Fibroblast of skin of right biceps (primary cell): ENCODE measurements around the gene MGST1.
A peak's percentile ranks its signal among the peaks of the same experiment; 100 is the strongest.
"Not testable (repeated sequence)": the region's sequence is repeated elsewhere in the genome, so short reads cannot be mapped to it uniquely, and the experiment has no call there.

Experiments used
- DNase-seq: peaks from one replicate; pipeline ENCODE4 v3.0.0-alpha.2; 2013

The MGST1 gene

DNA sequence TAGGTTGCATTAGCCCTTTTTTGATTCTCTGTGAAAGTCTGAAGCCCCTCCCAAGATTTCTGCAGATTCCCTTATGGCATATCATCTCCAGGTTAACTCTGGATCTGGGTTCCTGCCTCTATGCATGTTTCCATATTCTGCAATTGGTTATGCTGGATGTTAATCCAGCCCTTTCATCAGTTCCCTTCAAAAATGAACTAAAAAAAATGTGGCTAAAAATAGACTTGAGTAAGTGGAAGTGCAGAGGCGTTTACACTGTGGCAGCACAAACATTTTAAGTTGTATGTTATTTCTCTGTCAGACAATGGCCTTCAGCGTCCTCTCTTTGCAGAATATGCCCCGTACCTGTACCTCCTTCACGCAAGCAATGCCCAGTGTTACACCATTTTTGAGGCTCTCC lies 11.4 kb downstream of the MGST1 start:
- DNase-seq: peak; percentile 23

DNA sequence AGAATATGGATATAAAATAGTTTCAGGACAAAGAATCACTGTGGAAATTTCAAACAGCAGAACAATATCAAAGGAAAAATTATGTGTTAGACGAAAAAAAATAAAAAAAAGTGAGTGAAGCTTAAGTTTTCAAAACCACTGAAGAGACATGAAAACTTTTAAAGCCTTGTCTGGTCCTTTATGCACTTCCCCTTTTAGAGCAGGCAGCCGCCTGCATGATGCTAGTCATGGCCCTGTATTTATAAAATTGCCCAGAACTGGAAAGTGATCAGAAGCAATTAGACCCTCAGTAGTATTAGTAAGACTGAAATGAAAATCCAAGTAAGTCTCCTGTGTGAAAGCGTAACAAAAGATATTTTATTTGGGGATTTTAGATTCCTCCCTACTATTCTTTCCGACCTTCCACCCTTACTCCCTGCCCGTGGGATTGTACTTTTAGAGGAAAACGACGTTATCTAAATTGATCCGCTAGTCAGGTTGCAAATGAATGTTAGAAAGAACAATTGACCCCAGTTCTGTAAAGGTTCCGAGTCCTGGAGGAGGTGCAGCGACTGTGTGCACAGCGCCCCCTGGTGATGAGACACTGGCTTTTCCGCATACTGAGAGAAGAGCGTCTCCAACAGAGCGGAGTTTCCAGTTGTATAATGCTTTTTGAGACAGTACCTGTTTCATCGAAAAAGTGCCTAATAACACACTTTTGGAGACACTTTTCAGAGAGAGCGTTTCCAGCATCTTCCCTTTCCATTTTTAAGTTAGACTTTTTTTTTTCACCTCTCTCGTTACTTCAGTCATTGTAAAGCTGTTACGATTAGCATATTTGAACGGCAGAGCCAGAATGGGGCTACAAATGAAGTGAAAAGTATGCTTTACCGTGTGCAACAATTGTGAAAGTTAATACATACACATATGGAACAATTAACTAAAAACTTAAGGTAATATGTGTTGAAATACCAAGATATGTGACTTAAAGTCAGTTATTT lies 12.4 kb downstream of the MGST1 start:
- DNase-seq: peak; percentile 47

DNA sequence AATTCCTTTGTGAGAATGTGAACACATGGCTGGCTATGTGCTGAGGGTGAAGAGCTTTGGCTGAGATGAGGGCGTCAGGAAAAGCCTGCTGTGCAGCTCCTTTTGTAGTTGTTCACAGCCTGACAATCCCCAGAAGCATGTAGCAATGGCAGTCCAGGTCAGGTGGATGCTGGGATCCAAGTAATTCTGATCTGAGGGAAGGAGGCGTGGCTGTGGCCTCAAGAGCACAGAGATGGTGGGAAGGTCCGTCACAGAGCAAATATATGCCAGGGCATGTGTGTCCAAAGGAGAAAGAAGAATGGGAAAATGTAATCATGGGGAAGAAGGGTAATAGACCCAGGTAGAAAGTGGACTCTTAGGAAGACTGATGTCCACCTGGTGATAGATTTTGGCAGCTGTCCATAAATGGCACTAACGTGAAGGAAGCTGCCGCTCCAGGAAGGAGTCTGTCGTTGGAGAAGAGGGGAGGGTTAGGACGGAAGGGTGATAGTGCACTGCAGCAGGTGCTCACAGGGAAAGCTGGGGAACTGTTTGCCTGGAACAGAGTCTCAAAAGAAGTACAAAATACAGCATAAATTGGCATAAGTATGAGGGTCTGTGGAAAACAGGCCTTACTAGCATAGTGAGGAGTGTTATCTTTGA lies 13.8 kb downstream of the MGST1 start:
- DNase-seq: no peak

DNA sequence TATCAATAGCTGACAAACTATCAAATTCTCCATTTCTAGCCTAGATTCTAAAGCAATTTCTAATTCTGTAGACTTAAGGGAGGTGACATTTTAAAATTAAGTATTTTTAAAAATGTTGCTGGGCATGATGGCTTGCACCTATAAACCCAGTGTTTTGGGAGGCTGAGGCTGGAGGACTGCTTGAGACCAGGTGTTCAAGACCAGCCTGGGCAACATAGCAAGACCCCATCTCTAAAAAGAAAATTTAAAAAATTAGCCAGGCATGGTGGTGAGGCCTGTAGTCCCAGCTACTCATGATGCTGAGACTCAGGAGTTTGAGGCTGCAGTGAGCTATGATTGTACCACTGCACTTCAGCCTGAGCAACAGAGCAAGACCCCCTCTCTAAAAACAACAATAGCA lies 15.1 kb downstream of the MGST1 start:
- DNase-seq: no peak

DNA sequence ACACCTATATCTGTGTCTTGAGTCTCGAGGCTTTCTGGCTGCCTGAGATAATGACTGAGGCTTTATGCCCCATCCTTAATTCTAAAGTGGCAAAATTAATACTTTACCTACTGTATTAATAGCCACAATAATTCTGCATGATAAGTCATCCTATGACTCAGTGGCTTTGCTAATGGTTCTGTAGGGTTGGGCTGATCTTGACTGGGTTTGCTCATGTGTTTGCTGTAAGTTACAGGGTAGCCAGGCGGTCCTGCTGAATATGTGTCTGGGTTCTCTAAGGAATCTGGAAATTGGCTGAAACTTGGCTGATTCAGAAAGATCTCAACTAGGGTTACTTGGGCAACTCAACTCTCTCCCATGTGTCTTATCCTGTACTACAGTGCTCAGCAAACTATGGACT lies 21.7 kb downstream of the MGST1 start:
- DNase-seq: no peak

DNA sequence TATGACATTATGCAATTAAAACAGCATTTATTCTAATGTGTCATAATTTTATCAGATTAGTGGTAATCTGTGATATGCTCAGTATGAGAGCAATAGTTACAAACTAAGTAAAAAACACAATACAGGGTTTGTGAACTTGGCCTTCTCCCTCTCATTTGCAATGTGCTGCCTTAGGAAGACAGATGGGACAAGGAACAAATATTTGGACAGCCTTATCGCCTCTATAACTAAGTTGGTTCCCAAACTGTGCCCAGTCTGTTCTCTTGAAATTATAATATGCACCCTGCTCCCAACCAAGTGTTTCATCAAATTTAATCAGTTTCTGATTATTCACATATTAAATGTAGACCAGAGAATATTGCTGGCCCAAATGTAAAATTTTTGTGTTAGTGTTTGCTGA lies 22.7 kb downstream of the MGST1 start:
- DNase-seq: no peak

DNA sequence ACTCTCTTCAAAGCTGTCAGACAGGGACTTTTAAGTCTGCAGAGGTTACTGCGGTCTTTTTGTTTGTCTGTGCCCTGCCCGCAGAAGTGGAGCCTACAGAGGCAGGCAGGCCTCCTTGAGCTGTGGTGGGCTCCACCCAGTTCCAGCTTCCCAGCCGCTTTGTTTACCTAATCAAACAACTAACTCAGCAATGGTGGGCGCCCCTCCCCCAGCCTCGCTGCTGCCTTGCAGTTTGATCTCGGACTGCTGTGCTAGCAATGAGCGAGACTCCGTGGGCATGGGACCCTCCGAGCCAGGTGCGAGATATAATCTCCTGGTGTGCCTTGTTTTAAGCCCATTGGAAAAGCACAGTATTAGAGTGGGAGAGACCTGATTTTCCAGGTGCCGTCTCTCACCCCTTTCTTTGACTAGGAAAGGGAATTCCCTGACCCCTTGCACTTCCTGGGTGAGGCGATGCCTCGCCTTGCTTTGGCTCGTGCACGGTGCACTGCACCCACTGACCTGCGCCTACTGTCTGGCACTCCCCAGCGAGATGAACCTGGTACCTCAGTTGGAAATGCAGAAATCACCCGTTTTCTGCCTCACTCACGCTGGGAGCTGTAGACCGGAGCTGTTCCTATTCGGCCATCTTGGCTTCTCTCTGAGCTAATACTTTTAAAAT lies 35.3 kb downstream of the MGST1 start:
- DNase-seq: not testable (repeated sequence)

DNA sequence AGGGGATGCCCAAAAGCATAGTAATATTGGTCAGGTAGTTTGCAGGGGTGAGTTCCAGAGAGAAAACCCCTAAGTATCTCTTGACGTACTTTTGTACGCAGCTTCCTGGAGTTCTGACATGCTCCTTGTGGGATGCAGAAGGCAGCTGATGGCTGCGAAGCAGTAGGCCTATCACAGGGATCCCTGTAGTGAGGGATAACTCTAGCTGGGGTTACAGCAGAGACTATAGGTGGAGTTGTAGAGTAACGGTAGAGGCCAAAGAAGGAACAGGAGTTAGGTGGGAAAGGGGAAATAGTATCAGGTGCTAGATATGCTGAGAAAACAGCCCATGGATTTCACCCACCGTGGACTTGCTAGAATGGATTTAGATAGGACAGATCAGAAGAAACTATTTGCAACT lies 37.3 kb downstream of the MGST1 start:
- no peak for DNase-seq

DNA sequence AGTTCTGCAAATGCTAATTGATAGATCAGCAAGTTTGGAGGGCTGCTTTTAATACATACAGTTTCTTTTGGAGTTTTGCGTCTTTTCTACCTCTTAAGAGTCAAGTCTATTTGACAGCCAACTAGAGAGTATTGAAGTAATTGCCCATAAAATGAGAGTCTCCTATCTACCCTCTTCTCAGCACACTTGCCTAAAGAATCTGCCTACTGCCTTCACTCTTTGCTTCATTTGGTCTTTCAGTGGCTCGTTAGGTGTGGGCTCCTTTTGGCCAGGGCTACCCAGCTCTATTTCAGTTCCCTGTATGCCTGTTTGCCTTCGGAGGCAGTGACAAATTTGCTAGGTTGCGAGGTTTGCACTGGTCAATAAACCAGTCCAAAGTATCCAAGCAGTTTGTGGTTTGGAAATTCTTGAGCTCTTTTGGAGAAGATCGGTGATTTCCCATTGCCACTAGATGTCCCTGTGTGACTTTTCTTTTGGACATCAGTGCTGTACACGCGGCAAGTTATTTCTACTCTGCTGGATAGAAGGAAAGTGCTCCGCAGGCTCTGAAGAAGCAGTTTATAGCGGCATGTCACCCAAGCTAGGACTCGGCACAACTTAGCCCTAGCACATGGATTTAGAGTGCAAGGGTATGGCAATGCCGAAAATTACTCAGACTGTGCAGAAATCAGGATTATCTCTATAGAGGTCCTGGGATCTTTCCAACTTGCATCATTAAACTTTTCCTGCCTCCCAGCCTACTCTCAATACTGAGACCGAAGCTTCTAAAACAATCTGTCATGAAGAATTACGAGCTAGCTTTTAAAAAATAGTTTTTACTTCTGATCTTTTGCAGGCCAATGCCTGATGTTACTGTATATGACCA lies 38.6 kb downstream of the MGST1 start:
- peak; percentile 56 for DNase-seq

DNA sequence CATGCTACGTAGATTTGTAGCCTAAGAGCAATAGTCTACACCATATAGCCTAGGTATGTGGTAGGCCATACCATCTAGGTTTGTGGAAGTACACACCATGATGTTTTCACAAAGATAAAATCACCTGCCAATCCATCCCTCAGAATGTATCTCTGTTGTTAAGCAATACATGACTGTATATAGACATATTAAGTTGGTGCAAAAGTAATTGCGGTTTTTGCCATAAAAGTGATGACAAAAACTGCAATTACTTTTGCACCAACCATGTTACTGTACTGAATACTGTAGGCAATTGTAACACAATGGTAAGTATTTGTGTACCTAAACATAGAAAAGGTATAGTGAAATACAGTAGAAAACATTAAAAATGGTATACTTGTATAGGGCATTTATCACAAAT lies 40.5 kb downstream of the MGST1 start:
- no peak for DNase-seq

DNA sequence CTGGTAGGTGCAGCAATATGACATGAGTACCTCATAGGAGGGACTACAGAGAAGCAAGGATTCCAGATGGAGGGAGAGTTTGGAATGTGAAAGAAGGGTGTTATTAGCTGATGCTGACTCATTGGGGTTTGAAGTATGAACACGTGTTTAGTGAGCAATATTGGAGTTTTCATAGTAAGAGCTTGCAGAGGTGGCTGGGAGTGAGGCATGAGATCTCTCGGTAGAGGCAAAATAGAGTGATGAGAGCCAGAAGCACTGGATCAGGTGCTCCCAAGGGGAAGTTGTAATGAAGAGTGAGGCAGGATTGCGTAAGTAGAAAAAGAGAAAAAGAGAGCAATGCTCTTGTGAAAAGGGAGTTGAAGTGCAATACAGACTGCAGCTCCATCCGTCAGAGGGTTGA lies 42.1 kb downstream of the MGST1 start:
- peak; percentile 60 for DNase-seq

DNA sequence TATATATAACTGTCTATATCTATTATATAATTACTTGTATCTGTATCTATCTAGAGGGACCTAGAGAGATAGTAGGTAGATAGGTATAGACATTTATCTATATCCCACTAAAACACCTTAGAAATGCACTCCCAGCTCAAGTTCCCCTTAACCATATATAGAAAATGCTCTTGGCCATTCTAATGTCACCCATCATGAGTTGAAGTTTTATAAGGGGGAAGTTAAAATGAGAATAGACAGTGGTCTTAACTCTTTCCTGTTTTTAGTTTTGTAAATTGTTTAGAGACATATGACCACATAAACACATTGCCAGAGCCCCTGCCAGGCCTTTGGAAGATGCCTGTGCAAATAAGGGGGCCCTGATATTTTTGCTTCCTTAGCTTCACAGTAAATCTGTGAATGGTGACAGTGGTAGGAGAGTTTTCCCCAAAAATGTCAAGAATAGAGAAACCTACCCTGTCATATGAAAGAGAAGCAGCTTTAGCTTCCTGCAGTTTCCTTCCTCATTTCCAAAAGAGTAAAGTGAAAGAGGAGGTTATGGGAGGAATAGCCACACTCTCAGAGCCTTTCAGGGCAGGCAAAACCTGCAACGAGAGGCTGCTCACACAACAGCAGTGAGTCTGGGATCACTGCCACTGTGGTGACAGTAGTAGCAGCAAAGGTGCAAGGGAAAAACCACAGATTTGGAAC lies 45.5 kb downstream of the MGST1 start:
- no peak for DNase-seq

DNA sequence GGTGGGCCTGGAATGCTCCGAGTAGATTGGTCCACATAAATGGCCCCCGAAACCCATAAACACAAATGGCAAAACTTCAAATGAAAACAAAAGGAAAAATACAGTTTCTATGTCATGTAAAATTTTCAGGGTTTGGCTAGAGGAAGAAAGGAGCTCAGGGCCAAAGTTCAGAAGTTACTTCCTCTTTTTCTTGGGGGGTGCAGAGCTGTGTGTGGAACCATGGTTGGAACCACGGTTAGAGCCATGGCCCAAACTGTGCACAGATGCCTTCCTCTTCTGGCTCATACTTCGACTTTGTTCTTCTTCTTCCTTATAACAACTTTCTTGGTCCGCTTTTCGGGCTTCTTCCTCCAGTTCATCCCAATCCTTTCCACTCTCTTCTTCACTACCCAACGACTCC lies 51.7 kb downstream of the MGST1 start:
- no peak for DNase-seq

DNA sequence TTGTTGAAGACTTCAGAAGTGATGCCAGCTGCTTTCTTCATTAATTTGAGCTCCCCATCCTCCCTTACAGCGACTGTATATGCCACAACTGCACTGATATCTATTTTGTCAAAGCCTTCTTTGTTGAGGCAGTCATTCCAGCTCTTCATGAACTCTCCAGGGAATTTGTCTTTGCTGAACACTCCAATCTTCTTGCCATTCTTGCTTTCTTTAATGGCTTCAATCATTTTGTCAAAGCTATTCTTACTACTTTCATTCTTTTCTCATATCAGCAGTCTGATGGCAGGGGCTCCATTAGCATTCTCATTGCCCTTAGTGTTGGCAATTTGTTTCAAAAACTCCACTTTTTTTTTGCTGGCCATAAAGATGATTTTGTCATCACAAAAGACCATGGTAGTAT lies 54.4 kb downstream of the MGST1 start:
- DNase-seq: not testable (repeated sequence)

DNA sequence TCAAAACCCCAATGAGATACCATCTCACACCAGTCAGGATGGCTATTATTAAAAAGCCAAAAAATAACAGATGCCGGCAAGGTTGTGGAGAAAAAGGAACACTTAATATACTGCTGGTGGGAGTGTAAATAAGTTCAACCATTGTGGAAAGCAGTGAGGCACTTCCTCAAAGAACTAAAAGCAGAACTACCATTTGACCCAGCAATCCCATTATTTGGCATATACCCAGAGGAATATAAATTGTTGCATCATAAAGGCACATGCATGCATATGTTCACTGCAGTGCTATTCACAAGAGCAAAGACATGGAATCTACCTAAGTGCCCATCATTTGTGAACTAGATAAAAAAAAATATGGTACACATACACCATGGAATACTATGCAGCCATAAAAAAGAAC lies 59.9 kb downstream of the MGST1 start:
- no peak for DNase-seq
